HG03442 (cell line): ENCODE data around the gene MASP1.
"Not testable (repeated sequence)": the region's sequence is repeated elsewhere in the genome, so short reads cannot be mapped to it uniquely, and the experiment has no call there.

ENCODE experiments used
- ATAC-seq: cut with Tn5 transposase; IDR thresholded peaks from one replicate; pipeline ENCODE4 v1.9.1; 2021; ENCODE audit warnings: mild to moderate bottlenecking, moderate library complexity; ENCODE audit not compliant: unreplicated experiment

The MASP1 gene

DNA sequence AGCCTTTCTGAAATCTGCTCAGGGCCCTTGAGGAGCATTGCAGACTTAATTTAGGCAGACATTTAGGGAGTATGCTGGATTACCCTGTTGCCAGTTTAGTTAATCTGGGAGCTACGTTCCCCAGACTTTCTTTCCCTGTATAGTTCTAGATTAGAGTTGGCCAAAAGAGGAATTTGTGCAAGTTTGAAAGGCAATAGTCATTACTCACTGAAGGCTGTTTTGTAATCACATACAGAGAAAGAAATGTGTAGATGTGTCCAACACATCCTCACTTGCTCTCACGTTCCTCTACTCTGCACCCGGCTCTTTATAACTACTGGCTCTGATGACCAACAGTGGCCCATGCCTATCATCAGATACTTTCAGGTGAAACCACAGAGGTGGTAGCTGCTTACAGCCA, 24.2 kb downstream of the MASP1 start:
- ATAC-seq = no peak

DNA sequence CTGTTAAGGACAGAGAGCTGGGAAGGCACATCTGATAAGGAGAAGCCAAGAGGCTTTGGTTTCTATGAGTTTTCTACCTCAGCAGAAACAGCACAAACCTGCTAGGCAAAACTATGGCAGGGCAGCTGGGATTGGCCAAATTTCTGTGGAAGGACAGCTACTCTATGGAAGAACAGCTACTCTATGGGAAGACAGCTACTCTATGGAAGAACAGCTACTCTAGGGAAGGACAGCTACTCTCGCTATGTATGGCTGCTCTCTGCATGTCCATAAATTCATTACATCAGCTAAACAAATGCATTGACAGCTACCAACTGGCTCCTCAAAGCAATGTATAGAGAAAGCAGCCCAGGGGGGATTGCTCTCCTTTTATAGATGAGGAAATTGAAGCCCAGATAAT, 24.8 kb downstream of the MASP1 start:
- no peak for ATAC-seq

DNA sequence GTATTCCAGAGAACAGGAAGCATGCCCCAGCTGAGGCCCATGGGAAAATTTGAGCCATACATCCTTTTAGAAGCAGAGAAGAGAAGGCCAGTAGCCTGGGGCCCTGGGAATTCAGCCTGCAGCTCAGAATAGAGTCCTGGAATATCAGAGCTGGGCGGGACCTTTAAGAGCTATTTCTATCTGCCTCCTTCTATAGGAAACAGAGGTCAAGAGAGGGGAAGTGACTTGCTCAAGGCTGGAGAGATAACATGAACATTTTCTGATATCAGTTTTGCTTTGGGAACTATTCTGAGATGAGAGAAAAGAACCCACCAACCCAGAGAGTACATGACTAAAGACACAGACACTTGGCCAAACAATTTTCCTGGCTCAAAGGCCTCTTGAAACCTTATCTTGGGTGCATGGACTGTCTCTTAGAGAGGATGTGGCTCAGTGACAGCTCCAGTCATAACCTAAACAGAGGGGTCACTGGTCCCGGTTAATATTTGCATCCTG, 26.0 kb downstream of the MASP1 start:
- no peak for ATAC-seq

DNA sequence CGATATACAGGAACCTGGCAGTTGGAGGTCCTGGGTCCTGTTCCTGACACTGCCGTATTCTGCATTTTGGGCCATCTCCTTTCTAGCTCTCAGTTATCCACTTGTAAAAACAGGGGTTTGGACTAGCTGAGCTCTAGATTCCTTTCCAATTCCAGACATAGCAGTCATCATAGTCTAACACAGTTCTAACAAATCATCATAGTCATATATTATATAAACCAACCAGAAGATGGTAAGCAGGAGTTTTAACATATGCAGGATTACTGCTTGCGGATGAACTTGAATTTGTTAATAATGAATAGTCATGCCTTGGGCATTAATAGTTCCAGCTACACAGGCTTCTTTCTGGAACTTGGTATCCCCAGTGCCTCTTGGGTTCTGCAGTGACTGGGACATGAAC, 26.6 kb downstream of the MASP1 start:
- no peak for ATAC-seq

- no peak for ATAC-seq
Observed at GRCh38 chr3:187264021-187264420, 27.5 kb downstream of the MASP1 start.

- ATAC-seq = no peak
Observed at GRCh38 chr3:187263270-187263669, 28.3 kb downstream of the MASP1 start.

- ATAC-seq = no peak
Observed at GRCh38 chr3:187262360-187262759, 29.2 kb downstream of the MASP1 start.

- no peak for ATAC-seq
Observed at GRCh38 chr3:187261541-187261969, 30.0 kb downstream of the MASP1 start.

DNA sequence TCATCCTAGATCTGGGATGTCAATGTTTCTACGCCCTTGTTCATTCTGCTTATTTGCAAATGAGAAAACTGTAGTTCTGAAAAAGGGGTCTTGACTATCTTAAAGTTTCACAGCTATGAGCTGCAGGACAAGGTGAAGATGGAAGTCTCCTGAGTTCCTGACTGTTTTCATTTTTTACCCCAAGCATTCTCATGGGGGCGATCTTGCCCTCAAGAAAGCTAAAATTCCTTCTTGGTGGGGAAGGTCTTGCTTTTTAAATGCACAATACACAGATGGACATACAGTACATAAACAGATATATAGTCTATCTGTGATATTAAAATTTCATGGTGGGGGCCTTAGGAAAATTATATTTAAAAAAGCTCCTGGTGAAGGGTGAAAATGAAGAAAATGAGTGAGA, 32.4 kb downstream of the MASP1 start:
- no peak for ATAC-seq

DNA sequence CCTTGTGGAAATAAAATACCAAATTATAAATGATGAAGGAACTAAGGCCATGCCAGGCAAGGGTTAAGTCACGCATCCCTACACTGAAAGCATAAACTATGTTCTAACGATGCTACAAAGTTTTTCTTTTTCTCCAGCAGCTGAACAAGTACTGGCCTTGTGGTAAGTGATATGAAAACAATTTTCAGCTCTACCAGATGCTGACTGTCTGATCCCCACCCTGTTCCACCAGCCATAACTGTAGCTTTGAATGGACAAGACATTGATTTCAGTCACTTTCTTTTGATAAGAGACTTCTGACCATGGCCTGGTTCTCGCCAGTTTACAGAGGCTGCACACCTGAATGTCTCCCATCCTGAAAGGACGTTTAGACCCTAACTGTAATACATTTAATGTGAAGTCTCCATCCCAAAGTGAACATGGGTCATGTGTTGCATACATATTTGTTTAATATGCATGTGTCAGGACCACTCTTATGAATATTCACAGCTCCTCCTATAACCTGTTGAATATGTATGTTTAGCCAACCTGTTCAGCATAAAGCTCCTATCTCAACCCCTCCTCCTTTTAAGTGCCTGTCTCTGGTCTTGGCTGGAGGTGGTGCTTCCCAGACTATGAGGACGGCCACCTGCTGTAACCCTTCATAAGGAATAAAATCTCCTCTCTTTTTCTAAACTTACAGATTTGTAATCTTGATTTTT, 33.4 kb downstream of the MASP1 start:
- ATAC-seq = no peak

DNA sequence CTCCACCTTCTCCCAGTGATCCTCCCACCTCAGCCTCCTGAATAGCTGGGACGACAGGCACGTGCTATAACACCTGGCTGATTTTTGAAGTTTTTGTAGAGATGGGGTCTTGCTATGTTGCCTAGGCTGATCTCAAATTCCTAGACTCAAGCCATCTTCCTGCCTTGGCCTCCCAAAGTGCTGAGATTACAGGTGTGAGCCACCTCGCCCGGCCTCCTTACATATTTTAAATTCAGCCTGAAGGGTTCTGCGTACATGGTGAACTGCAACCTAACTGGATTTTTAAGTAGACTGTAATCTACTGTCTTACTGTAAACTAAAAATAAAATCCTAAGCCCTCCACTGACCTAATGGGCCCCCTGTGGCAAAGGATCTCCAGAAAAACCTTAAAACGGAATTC, 34.1 kb downstream of the MASP1 start:
- no peak for ATAC-seq

- ATAC-seq = no peak
Observed at GRCh38 chr3:187256051-187256616, 35.4 kb downstream of the MASP1 start.

DNA sequence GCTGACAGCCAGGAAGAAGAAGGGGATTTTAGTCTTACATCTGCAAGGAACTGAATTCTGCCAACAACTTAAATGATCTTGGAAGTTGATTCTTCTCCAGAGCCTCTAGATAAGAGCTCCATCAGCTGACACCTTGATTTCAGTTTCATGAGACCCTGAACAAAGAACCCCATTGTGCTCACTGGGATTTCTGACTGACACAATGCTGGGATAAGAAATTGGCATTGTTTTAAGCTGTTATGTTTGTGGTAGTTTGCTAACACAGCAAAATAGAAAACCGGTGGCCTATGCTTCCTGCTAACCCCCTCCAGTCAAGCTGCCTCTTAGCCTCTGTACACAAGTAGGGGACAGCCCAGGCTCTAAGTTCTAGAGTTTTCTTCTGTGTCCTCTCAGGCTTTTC, 36.2 kb downstream of the MASP1 start:
- ATAC-seq = no peak

DNA sequence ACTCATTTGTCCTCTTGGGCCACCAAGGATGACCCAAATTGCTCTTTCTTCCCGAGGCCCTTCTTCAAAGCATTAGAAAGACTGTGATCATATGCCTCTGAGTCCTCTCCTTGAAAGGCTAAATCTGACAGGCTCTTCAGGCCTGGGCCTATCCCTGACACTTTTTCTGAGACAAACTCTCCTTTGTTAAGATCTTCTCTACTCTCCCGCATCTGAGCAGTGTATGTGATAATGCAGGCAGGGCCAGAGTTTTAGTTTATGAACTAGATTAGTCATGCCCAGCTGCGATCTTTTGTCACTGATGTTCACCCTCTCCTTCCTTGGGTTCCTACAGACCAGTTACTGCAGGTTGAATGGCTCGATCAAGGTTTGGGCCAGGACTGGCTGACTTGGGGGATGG, 39.2 kb downstream of the MASP1 start:
- no peak for ATAC-seq

- no peak for ATAC-seq
Observed at GRCh38 chr3:187251599-187251998, 39.9 kb downstream of the MASP1 start.

DNA sequence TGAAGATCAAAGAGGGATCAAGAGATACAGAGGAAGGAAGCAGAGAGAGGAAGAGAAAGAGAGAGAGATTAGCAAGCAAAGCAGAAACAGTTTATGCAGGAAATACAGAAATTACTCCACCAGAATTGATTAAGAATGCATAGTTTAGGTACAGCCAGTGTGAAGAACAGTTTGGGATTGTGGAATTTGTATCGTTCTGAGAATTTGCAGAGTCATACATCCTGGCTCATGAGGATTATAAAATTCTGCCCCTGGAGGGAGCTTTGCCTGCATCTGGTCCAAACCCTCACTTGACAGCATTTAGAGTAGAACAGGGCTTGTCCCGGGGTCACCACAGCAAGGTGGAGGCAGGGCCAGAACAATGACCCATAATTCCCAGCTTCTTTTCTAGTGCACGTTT, 44.1 kb downstream of the MASP1 start:
- ATAC-seq = no peak

- no peak for ATAC-seq
Observed at GRCh38 chr3:187243933-187244524, 47.5 kb downstream of the MASP1 start.

GRCh38 chr3:187242900-187243299, 48.6 kb downstream of the MASP1 start:
- ATAC-seq = no peak

- no peak for ATAC-seq
Observed at GRCh38 chr3:187242435-187242834, 49.1 kb downstream of the MASP1 start.

GRCh38 chr3:187238835-187239234, 52.7 kb downstream of the MASP1 start:
- not testable (repeated sequence) for ATAC-seq

GRCh38 chr3:187238239-187238638, 53.3 kb downstream of the MASP1 start:
- no peak for ATAC-seq

- no peak for ATAC-seq
Observed at GRCh38 chr3:187237741-187238140, 53.8 kb downstream of the MASP1 start.
